ENCODE results near the gene ARID1B. TPM values are rescaled to one million over a fixed set of nuclear protein-coding genes. Genes with fewer than 3 reads are reported as not detected.

Gene ARID1B
- total RNA-seq, 1 experiment from 2014 or later, result 58.8 TPM

DNA sequence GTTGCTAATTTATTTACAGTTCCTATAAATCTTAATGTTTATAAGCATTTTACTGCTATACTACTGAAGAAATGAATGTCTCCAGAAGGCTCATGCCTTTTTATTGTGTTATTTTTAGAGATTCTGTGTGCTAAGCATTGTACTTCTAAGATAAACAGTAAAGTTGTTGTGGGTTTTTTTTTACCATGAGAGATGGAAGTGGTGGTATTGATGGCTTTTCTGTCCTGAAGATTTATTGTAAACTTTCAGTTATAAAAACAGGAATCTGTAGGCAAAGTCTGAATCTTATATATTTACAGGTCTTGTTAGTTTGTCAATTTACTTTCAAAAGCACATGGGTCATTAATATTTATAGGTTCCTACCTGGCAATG is 299.3 kb downstream of the ARID1B start:
- BruUV-seq (replicated peaks), result no TSS peak
- no peaks in the 10 kb centered on the region for H3K4me1 ChIP-seq
- DNase-seq, result no peak
- H3K9me3 ChIP-seq, result no peaks in the 10 kb centered on the region
- no peaks in the 10 kb centered on the region for H3K36me3 ChIP-seq (ENCODE audit: control insufficient read depth, insufficient read depth, low read length)
- intact Hi-C loops (cut with micrococcal nuclease; ENCODE audit: unreplicated experiment), result no loop called here
- peaks cover 4% of the 10 kb centered on the region for H3K36me3 Mint-ChIP-seq (ENCODE audit: insufficient read depth, unreplicated experiment)
- H3K4me3 Mint-ChIP-seq (ENCODE audit: unreplicated experiment), result no peak overlapping the region
- no peaks in the 10 kb centered on the region for H3K27me3 Mint-ChIP-seq (ENCODE audit: insufficient read depth, unreplicated experiment)
- H3K9me3 Mint-ChIP-seq (ENCODE audit: unreplicated experiment), result no peaks in the 10 kb centered on the region
- ChIA-PET POLR2A (no interaction called here), CTCF (no interaction called here)
- H3K4me3 ChIP-seq (ENCODE audit: low read depth, low read length), result no peak overlapping the region
- TF ChIP-seq, protein P1, sequence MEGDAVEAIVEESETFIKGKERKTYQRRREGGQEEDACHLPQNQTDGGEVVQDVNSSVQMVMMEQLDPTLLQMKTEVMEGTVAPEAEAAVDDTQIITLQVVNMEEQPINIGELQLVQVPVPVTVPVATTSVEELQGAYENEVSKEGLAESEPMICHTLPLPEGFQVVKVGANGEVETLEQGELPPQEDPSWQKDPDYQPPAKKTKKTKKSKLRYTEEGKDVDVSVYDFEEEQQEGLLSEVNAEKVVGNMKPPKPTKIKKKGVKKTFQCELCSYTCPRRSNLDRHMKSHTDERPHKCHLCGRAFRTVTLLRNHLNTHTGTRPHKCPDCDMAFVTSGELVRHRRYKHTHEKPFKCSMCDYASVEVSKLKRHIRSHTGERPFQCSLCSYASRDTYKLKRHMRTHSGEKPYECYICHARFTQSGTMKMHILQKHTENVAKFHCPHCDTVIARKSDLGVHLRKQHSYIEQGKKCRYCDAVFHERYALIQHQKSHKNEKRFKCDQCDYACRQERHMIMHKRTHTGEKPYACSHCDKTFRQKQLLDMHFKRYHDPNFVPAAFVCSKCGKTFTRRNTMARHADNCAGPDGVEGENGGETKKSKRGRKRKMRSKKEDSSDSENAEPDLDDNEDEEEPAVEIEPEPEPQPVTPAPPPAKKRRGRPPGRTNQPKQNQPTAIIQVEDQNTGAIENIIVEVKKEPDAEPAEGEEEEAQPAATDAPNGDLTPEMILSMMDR (IDR thresholded peaks at IDR 0.05; ENCODE audit: insufficient read depth in 1 of 2, low read depth in 1 of 2, low read length in 1 of 2, severe bottlenecking in 1 of 2, unreplicated experiment in 1 of 2), result no peak
- H3K27ac Mint-ChIP-seq (ENCODE audit: unreplicated experiment), result no peak overlapping the region
- H3K27me3 ChIP-seq (replicated peaks; ENCODE audit: control insufficient read depth, insufficient read depth, low read length), result no peaks in the 10 kb centered on the region
- H3K4me1 Mint-ChIP-seq (ENCODE audit: low read depth, unreplicated experiment), result no peaks in the 10 kb centered on the region

DNA sequence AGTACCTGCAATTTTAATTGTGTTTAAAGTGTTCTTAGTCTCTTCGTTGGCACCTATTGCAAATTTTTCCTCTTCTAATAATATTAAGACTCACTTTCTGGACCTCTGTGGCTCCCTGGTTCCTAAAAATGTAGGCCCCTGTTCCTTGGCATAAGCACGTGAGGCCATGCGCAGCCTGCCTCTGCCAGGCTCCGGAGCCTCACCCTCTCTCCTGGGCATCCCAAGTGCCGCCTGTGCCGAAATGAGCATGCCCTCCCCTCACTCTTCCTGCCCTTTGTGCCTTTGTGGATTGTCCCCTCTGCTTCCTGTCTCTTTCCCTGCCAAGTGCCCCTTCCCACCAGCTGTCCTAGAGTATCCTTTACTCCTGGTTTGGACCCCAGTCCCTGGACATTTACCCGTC is 300.1 kb downstream of the ARID1B start:
- DNase-seq, result no peak
- no peaks in the 10 kb centered on the region for H3K27me3 Mint-ChIP-seq (ENCODE audit: insufficient read depth, unreplicated experiment)
- no peaks in the 10 kb centered on the region for H3K9me3 Mint-ChIP-seq (ENCODE audit: unreplicated experiment)
- no TSS peak for BruUV-seq (replicated peaks)
- peaks cover 4% of the 10 kb centered on the region for H3K36me3 Mint-ChIP-seq (ENCODE audit: insufficient read depth, unreplicated experiment)
- POLR2A ChIA-PET, result no interaction called here
- no peaks in the 10 kb centered on the region for H3K4me1 Mint-ChIP-seq (ENCODE audit: low read depth, unreplicated experiment)
- intact Hi-C loops (cut with micrococcal nuclease; ENCODE audit: unreplicated experiment), result no loop called here
- TF ChIP-seq, protein P1 (IDR thresholded peaks at IDR 0.05; ENCODE audit: insufficient read depth in 1 of 2, low read depth in 1 of 2, low read length in 1 of 2, severe bottlenecking in 1 of 2, unreplicated experiment in 1 of 2), result no peak
- H3K27me3 ChIP-seq (replicated peaks; ENCODE audit: control insufficient read depth, insufficient read depth, low read length), result no peaks in the 10 kb centered on the region
- no peak overlapping the region for H3K4me3 ChIP-seq (ENCODE audit: low read depth, low read length)
- H3K4me1 ChIP-seq, result no peaks in the 10 kb centered on the region
- CTCF ChIA-PET, result no interaction called here
- H3K4me3 Mint-ChIP-seq (ENCODE audit: unreplicated experiment), result no peak overlapping the region
- no peaks in the 10 kb centered on the region for H3K36me3 ChIP-seq (ENCODE audit: control insufficient read depth, insufficient read depth, low read length)
- H3K27ac Mint-ChIP-seq (ENCODE audit: unreplicated experiment), result no peak overlapping the region
- H3K9me3 ChIP-seq, result no peaks in the 10 kb centered on the region

DNA sequence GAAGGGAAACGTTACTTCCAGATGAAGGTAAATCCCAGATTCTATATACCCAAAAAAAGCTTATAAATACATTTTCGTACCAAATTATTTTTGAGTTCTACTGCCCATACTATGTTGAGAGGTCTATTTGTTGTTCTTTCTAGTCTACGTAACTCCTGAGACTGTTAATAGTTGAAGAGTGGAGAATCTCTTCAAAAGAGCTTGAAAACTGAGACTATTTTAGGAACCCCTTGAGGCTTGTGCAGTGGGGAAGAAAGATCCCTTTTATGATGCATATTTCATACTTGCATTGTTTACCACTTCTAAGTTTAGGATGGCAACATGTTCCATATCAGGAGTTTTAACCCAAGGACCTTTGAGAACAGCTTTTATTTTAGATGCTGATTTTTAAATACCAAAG is 301.1 kb downstream of the ARID1B start:
- Histone ChIP-seq H3K4me3 (ENCODE audit: low read depth, low read length) (no peak overlapping the region), H3K36me3 (ENCODE audit: control insufficient read depth, insufficient read depth, low read length) (no peaks in the 10 kb centered on the region), H3K9me3 (no peaks in the 10 kb centered on the region), H3K27me3 (replicated peaks; ENCODE audit: control insufficient read depth, insufficient read depth, low read length) (no peaks in the 10 kb centered on the region), H3K4me1 (no peaks in the 10 kb centered on the region)
- Mint-ChIP-seq H3K27me3 (ENCODE audit: insufficient read depth, unreplicated experiment) (no peaks in the 10 kb centered on the region), H3K36me3 (ENCODE audit: insufficient read depth, unreplicated experiment) (peaks cover 4% of the 10 kb centered on the region), H3K27ac (ENCODE audit: unreplicated experiment) (no peak overlapping the region), H3K4me1 (ENCODE audit: low read depth, unreplicated experiment) (no peaks in the 10 kb centered on the region), H3K9me3 (ENCODE audit: unreplicated experiment) (no peaks in the 10 kb centered on the region), H3K4me3 (ENCODE audit: unreplicated experiment) (no peak overlapping the region)
- no TSS peak for BruUV-seq (replicated peaks)
- ChIA-PET CTCF (no interaction called here), POLR2A (no interaction called here)
- TF ChIP-seq, protein P1 (IDR thresholded peaks at IDR 0.05; ENCODE audit: insufficient read depth in 1 of 2, low read depth in 1 of 2, low read length in 1 of 2, severe bottlenecking in 1 of 2, unreplicated experiment in 1 of 2), result no peak
- DNase-seq, result no peak
- intact Hi-C loops (cut with micrococcal nuclease; ENCODE audit: unreplicated experiment), result no loop called here

Data from Caco-2 (cell line).